CD4-positive, alpha-beta T cell (primary cell): Measurements from ENCODE around the gene KCNIP4. TPM values are rescaled to one million over a fixed set of nuclear protein-coding genes. Genes with fewer than 3 reads are reported as not detected.

ENCODE experiments used
- ATAC-seq: fragments of 200-7000 bp; cut with Tn5 transposase; one replicate; pipeline ENCODE4 v1.10.0; 2022; ENCODE audit warnings: mild to moderate bottlenecking; ENCODE audit not compliant: poor library complexity
- CTCF ChIA-PET: fragments of 350-600 bp; sonication (Branson Sonifier 250); formaldehyde crosslinking; loops from one replicate; lab custom pipeline; 2021; ENCODE audit warnings: antibody characterized with exemption, inconsistent platforms; lab: Charles Lee
- POLR2A ChIA-PET: fragments of 350-600 bp; sonication (Branson Sonifier 250); formaldehyde crosslinking; loops from one replicate; lab custom pipeline; 2021; ENCODE audit warnings: antibody characterized with exemption, inconsistent platforms; lab: Charles Lee
- DNase-seq, 14 experiments: peaks; one replicate each; pipeline ENCODE4 v3.0.0-alpha.2; 2013 to 2020; ENCODE audit warnings: mixed read lengths in 2 of 14
- H3K27ac ChIP-seq, 2 donors: one replicate each; pipeline versions ENCODE4 v1.5.1 to v1.7.0; 2013; ENCODE audit warnings: low read length in 2 of 2, low read depth in 1 of 2, mild to moderate bottlenecking in 1 of 2
- H3K27me3 ChIP-seq, 2 experiments: 1 replicate in 1 of 2; 2 replicates in 1 of 2; pipeline versions ENCODE4 v1.6.1 to v1.7.0; 2013; ENCODE audit warnings: low read length in 2 of 2, control low read depth in 1 of 2, mild to moderate bottlenecking in 1 of 2, moderate library complexity in 1 of 2; ENCODE audit not compliant: insufficient read depth in 2 of 2, control insufficient read depth in 1 of 2
- H3K36me3 ChIP-seq: one replicate; pipeline ENCODE4 v1.6.1; 2013; ENCODE audit warnings: low read length, control low read depth; ENCODE audit not compliant: insufficient read depth
- H3K4me1 ChIP-seq: one replicate; pipeline ENCODE4 v1.6.1; 2013; ENCODE audit warnings: low read length, control low read depth; ENCODE audit not compliant: insufficient read depth
- H3K4me3 ChIP-seq: one replicate; pipeline ENCODE4 v1.5.1; 2013; ENCODE audit warnings: mild to moderate bottlenecking, low read length, moderate library complexity
- H3K9me3 ChIP-seq, 2 experiments: 1 replicate in 1 of 2; 2 replicates in 1 of 2; pipeline versions ENCODE4 v1.6.1 to v1.7.0; 2013; ENCODE audit warnings: low read length in 2 of 2, mild to moderate bottlenecking in 2 of 2, control low read depth in 1 of 2, moderate library complexity in 1 of 2; ENCODE audit not compliant: control insufficient read depth in 1 of 2, insufficient read depth in 1 of 2
- H3K27ac Mint-ChIP-seq: one replicate; pipeline ENCODE4 v1.8.0; 2020; ENCODE audit warnings: mixed read lengths
- H3K27me3 Mint-ChIP-seq: one replicate; pipeline ENCODE4 v1.8.0; 2021; ENCODE audit warnings: mixed read lengths
- H3K36me3 Mint-ChIP-seq: one replicate; pipeline ENCODE4 v1.8.0; 2021; ENCODE audit warnings: low read depth, mixed read lengths
- H3K4me1 Mint-ChIP-seq: one replicate; pipeline ENCODE4 v1.8.0; 2021; ENCODE audit warnings: low read depth, mixed read lengths
- H3K4me3 Mint-ChIP-seq: one replicate; pipeline ENCODE4 v1.8.0; 2020; ENCODE audit warnings: mild to moderate bottlenecking, mixed read lengths
- H3K9me3 Mint-ChIP-seq: one replicate; pipeline ENCODE4 v1.8.0; 2020; ENCODE audit warnings: mixed read lengths
- intact Hi-C, 2 experiments: fragments of 100-400 bp; cut with DNase I in 1 of 2; cut with micrococcal nuclease in 1 of 2; formaldehyde crosslinking; loops; one replicate each; pipeline versions ENCODE4 v1.15.1 to v1.9.0; 2023 to 2025; cut with DNase I, micrococcal nuclease
- total RNA-seq, 174 experiments: library from RNA in 2 of 174; stranded (reverse) in 2 of 174; gene quantifications; one replicate each; pipeline ENCODE4 v1.2.3 and lab custom pipeline; 2021 to 2026
- TF ChIP-seq, protein P1 (sequence below): fragments of 200-600 bp; IDR thresholded peaks from one replicate; pipeline ENCODE4 v1.8.0; 2022; ENCODE audit warnings: antibody characterized with exemption, mild to moderate bottlenecking

KCNIP4 gene
- total RNA-seq, 2 experiments from 2014 or later: not detected

DNA sequence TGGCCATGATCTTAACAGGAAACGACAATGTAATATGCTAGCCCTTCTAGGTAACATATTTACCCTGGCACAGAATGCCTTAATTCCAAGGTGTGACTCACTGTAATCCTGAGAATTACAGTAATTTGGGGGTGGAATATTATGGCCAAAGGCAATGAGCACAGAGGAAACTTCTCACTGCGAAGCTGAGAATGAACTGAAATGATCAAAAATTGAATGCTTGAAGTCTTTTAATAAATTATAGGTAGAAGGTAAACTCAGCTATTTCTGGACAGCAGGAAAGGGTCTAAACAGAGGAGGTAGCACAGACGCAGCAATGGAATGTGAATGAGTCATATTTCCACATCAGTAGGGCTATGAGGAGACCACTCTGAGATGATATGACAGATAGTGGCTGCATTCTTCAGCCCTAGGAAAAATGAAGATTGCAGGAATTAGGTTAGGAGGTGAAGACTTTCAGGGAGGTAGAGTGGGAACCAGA is 935.7 kb downstream of the KCNIP4 start:
- ChIA-PET CTCF (no interaction called here), POLR2A (no interaction called here)
- H3K9me3 Mint-ChIP-seq: peaks cover 3% of the 10 kb centered on the region
- H3K4me1 Mint-ChIP-seq: no peaks in the 10 kb centered on the region
- no peak for DNase-seq
- no peak overlapping the region for H3K27ac ChIP-seq
- H3K4me3 ChIP-seq: no peak overlapping the region
- no peak overlapping the region for H3K4me3 Mint-ChIP-seq
- no peaks in the 10 kb centered on the region for H3K4me1 ChIP-seq
- TF ChIP-seq, protein P1, sequence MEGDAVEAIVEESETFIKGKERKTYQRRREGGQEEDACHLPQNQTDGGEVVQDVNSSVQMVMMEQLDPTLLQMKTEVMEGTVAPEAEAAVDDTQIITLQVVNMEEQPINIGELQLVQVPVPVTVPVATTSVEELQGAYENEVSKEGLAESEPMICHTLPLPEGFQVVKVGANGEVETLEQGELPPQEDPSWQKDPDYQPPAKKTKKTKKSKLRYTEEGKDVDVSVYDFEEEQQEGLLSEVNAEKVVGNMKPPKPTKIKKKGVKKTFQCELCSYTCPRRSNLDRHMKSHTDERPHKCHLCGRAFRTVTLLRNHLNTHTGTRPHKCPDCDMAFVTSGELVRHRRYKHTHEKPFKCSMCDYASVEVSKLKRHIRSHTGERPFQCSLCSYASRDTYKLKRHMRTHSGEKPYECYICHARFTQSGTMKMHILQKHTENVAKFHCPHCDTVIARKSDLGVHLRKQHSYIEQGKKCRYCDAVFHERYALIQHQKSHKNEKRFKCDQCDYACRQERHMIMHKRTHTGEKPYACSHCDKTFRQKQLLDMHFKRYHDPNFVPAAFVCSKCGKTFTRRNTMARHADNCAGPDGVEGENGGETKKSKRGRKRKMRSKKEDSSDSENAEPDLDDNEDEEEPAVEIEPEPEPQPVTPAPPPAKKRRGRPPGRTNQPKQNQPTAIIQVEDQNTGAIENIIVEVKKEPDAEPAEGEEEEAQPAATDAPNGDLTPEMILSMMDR: no peak
- no peaks in the 10 kb centered on the region for H3K36me3 Mint-ChIP-seq
- H3K27me3 ChIP-seq: no peaks in the 10 kb centered on the region
- H3K27ac Mint-ChIP-seq: no peak overlapping the region
- no peaks in the 10 kb centered on the region for H3K27me3 Mint-ChIP-seq
- intact Hi-C loops: no loop called here
- no peak for ATAC-seq
- H3K36me3 ChIP-seq: no peaks in the 10 kb centered on the region
- H3K9me3 ChIP-seq: no peaks in the 10 kb centered on the region

DNA sequence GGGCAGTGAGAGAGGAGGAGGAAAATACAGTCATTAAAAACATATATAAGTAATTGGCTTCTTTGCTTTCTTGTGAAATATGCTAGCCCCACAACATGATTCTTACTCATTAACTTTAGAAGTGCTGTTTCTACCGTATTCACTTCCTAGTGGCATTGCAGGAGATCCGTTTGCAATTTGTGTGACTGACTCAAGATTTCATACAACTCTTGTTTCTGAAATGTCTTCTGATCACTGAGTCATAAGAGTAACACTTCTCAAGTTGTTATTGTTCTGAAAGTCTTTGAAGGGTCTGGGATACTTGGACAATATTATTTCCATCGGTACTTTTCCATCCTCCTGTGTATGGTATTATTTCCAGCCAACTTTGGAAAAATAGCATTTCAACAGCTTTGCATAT is 937.5 kb downstream of the KCNIP4 start:
- no peak for DNase-seq
- H3K27ac Mint-ChIP-seq: no peak overlapping the region
- H3K27ac ChIP-seq: no peak overlapping the region
- ChIA-PET POLR2A (no interaction called here), CTCF (no interaction called here)
- no peaks in the 10 kb centered on the region for H3K27me3 Mint-ChIP-seq
- no peaks in the 10 kb centered on the region for H3K36me3 ChIP-seq
- no peak for ATAC-seq
- H3K4me1 ChIP-seq: no peaks in the 10 kb centered on the region
- no peak overlapping the region for H3K4me3 Mint-ChIP-seq
- H3K4me1 Mint-ChIP-seq: no peaks in the 10 kb centered on the region
- intact Hi-C loops: no loop called here
- H3K9me3 ChIP-seq: no peaks in the 10 kb centered on the region
- no peaks in the 10 kb centered on the region for H3K36me3 Mint-ChIP-seq
- H3K9me3 Mint-ChIP-seq: peaks cover 6% of the 10 kb centered on the region
- H3K4me3 ChIP-seq: no peak overlapping the region
- TF ChIP-seq, protein P1: no peak
- no peaks in the 10 kb centered on the region for H3K27me3 ChIP-seq

DNA sequence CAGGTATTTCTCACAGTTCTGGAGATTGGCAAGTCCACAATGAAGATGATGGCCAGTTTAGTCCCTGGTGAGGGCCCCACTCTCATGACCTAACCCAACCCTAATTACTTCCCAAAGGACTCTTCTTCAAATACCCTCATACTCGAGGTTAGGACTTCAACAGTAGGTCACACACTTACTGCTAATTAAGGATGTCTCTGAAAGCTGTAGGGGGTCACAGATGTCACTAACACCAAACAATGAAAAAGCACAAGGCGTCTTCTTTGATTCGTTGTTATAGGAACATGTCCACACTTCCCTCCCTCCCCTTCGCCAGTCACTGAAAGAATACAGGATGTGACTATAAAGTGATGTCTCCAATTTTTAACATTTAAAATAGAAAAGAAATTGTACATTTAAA is 938.6 kb downstream of the KCNIP4 start:
- Histone ChIP-seq H3K27me3 (no peaks in the 10 kb centered on the region), H3K27ac (no peak overlapping the region), H3K4me3 (no peak overlapping the region), H3K36me3 (no peaks in the 10 kb centered on the region), H3K4me1 (no peaks in the 10 kb centered on the region), H3K9me3 (no peaks in the 10 kb centered on the region)
- Mint-ChIP-seq H3K27me3 (no peaks in the 10 kb centered on the region), H3K9me3 (peaks cover 6% of the 10 kb centered on the region), H3K4me1 (no peaks in the 10 kb centered on the region), H3K36me3 (no peaks in the 10 kb centered on the region), H3K27ac (no peak overlapping the region), H3K4me3 (no peak overlapping the region)
- intact Hi-C loops: no loop called here
- DNase-seq (no peak), ATAC-seq (no peak)
- TF ChIP-seq, protein P1: no peak
- ChIA-PET CTCF (no interaction called here), POLR2A (no interaction called here)
